Neuronal stem cell (in vitro differentiated cells): Measurements from ENCODE around the gene GADD45GIP1.

ENCODE experiments used
- DNase-seq: peaks from one replicate; pipeline ENCODE4 v3.0.0-alpha.2; 2013; ENCODE audit warnings: low spot score
- H2AFZ ChIP-seq: one replicate; pipeline ENCODE4 v1.6.1; 2013; ENCODE audit warnings: mild to moderate bottlenecking, low read length, inconsistent platforms
- H2AK5ac ChIP-seq: 2 replicates; pipeline ENCODE4 v1.6.1; 2013; ENCODE audit warnings: low read depth, mild to moderate bottlenecking, inconsistent platforms, low read length, moderate library complexity, mixed read lengths
- H2BK120ac ChIP-seq: 2 replicates; pipeline ENCODE4 v1.6.1; 2013; ENCODE audit warnings: low read depth, mild to moderate bottlenecking, inconsistent platforms, low read length, moderate library complexity, mixed read lengths
- H2BK12ac ChIP-seq: one replicate; pipeline ENCODE4 v1.6.1; 2013; ENCODE audit warnings: low read length, inconsistent platforms
- H2BK15ac ChIP-seq: 2 replicates; pipeline ENCODE4 v1.6.1; 2013; ENCODE audit warnings: mild to moderate bottlenecking, low read length, inconsistent platforms, mixed read lengths
- H2BK5ac ChIP-seq: one replicate; pipeline ENCODE4 v1.6.1; 2013; ENCODE audit warnings: inconsistent platforms, mild to moderate bottlenecking, low read length, moderate library complexity
- H3K14ac ChIP-seq: one replicate; pipeline ENCODE4 v1.6.1; 2013; ENCODE audit warnings: low read length, inconsistent platforms
- H3K18ac ChIP-seq: 2 replicates; pipeline ENCODE4 v1.6.1; 2013; ENCODE audit warnings: low read length, inconsistent platforms
- H3K23ac ChIP-seq: 2 replicates; pipeline ENCODE4 v1.6.1; 2013; ENCODE audit warnings: low read depth, mild to moderate bottlenecking, mixed read lengths, low read length, inconsistent platforms; ENCODE audit not compliant: poor library complexity
- H3K27ac ChIP-seq: replicated peaks from 3 replicates; pipeline ENCODE4 v1.5.1; 2013; ENCODE audit warnings: low read length, inconsistent platforms
- H3K27me3 ChIP-seq, 3 experiments: 2 replicates each; pipeline ENCODE4 v1.6.1; 2013; ENCODE audit warnings: low read length in 3 of 3, mild to moderate bottlenecking in 2 of 3, inconsistent platforms in 1 of 3, low read depth in 1 of 3, mixed read lengths in 1 of 3, moderate library complexity in 1 of 3; ENCODE audit not compliant: control insufficient read depth in 3 of 3, insufficient read depth in 3 of 3
- H3K36me3 ChIP-seq, 2 donors: replicated peaks in 1 of 2; 2 replicates each; pipeline ENCODE4 v1.6.1; 2013; ENCODE audit warnings: low read length in 2 of 2; ENCODE audit not compliant: control insufficient read depth in 2 of 2, insufficient read depth in 2 of 2
- H3K4ac ChIP-seq: 2 replicates; pipeline ENCODE4 v1.6.1; 2013; ENCODE audit warnings: inconsistent platforms, mild to moderate bottlenecking, low read length, moderate library complexity
- H3K4me1 ChIP-seq, 2 donors: 1 replicate in 1 of 2; 2 replicates in 1 of 2; pipeline ENCODE4 v1.6.1; 2013; ENCODE audit warnings: low read length in 2 of 2, low read depth in 1 of 2; ENCODE audit not compliant: control insufficient read depth in 2 of 2, insufficient read depth in 1 of 2
- H3K4me2 ChIP-seq: one replicate; pipeline ENCODE4 v1.6.1; 2013; ENCODE audit warnings: mild to moderate bottlenecking, low read length, inconsistent platforms; ENCODE audit not compliant: insufficient read depth, poor library complexity, severe bottlenecking
- H3K4me3 ChIP-seq, 2 donors: 2 replicates each; pipeline ENCODE4 v1.5.1; 2013; ENCODE audit warnings: low read length in 2 of 2, mild to moderate bottlenecking in 2 of 2, inconsistent platforms in 1 of 2, moderate library complexity in 1 of 2
- H3K79me1 ChIP-seq: one replicate; pipeline ENCODE4 v1.6.1; 2013; ENCODE audit warnings: low read depth, mild to moderate bottlenecking, inconsistent platforms, low read length, moderate library complexity
- H3K9ac ChIP-seq: one replicate; pipeline ENCODE4 v1.6.1; 2013; ENCODE audit warnings: mild to moderate bottlenecking, low read depth, low read length, inconsistent platforms; ENCODE audit not compliant: poor library complexity
- H3K9me3 ChIP-seq, 2 donors: replicated peaks in 1 of 2; 2 replicates each; pipeline versions ENCODE3 to v1.6.1; 2013; ENCODE audit warnings: low read length in 2 of 2, mild to moderate bottlenecking in 2 of 2, inconsistent platforms in 1 of 2, low read depth in 1 of 2, mixed read lengths in 1 of 2, moderate library complexity in 1 of 2; ENCODE audit not compliant: control insufficient read depth in 2 of 2, insufficient read depth in 1 of 2
- H4K8ac ChIP-seq: one replicate; pipeline ENCODE4 v1.6.1; 2013; ENCODE audit warnings: low read depth, mild to moderate bottlenecking, inconsistent platforms, low read length, moderate library complexity
- H4K91ac ChIP-seq: one replicate; pipeline ENCODE4 v1.6.1; 2013; ENCODE audit warnings: low read length, low read depth, mild to moderate bottlenecking, inconsistent platforms; ENCODE audit not compliant: poor library complexity
- WGBS, 2 donors: extraction: QIAGEN DNeasy Blood & Tissue Kit; methylation state at CpG; one replicate each; pipeline ENCODE4 v1.1.7; 2013; ENCODE audit warnings: missing lambda C conversion rate in 2 of 2, mixed read lengths in 1 of 2; ENCODE audit not compliant: insufficient read length in 2 of 2, insufficient replicate concordance in 1 of 2; ENCODE audit errors: extremely low coverage in 2 of 2; 5-methylcytosine and 5-hydroxymethylcytosine counted together

GADD45GIP1 gene

DNA sequence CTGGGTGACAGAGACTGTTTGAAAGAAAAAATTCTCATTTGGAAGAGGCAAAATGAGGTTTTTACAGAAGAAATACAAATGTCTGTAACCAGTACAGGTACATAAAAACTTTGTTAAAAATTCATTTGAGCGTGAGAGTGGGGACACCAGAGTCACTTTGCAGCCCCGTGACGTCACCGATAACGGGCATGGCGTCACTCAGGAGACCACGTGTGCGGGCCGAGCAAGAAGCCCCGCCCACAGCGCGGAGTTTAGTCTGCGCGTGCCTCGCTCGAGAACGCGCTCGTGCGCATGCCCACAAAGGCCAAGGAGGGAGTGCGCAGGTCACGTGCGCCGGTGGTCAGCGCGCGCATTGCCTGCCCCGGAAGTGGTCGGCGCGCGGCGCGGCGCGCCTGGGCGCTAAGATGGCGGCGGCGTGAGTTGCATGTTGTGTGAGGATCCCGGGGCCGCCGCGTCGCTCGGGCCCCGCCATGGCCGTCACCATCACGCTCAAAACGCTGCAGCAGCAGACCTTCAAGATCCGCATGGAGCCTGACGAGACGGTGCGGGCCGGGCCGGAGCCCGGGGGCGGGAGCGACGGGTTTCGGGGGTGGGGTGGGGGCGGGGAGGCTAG is 11.4 kb downstream of the GADD45GIP1 start, which contains the start of gene RAD23A:
Gene RAD23A, plus strand, starts transcription at position 384 of the 613 bp plus-strand sequence. Its CDS starts 87 bp downstream, at position 471.
- WGBS, 2 donors = no CpG with 5 or more reads among the region's 62 CpGs
- peak within 1 kb of the TSS; percentile 64 for H3K9ac ChIP-seq
- no peak within 1 kb of the TSS for H2BK12ac ChIP-seq
- H2BK15ac ChIP-seq = no peak within 1 kb of the TSS
- H3K23ac ChIP-seq = peak within 1 kb of the TSS; percentile 100
- peak within 1 kb of the TSS; percentile 92 for H3K18ac ChIP-seq
- peaks cover 5 to 8% of the 10 kb centered on the region in 2 donors for H3K4me1 ChIP-seq
- peaks cover 58 to 88% of the 10 kb centered on the region in 2 donors for H3K36me3 ChIP-seq
- peaks cover 5% of the 10 kb centered on the region for H3K79me1 ChIP-seq
- H3K4me2 ChIP-seq = peak within 1 kb of the TSS; percentile 59
- peak; percentile 99 for DNase-seq
- H3K27ac ChIP-seq = peak within 1 kb of the TSS; percentile 96
- peak within 1 kb of the TSS; percentile 88 for H2AK5ac ChIP-seq
- peak within 1 kb of the TSS; percentile 80 to 84 for H3K4me3 ChIP-seq
- no peaks in the 10 kb centered on the region for H3K9me3 ChIP-seq
- H4K8ac ChIP-seq = no peak within 1 kb of the TSS
- H2BK120ac ChIP-seq = no peak within 1 kb of the TSS
- peak within 1 kb of the TSS; percentile 77 for H2AFZ ChIP-seq
- no peaks in the 10 kb centered on the region for H3K27me3 ChIP-seq
- no peak within 1 kb of the TSS for H4K91ac ChIP-seq
- no peak within 1 kb of the TSS for H3K4ac ChIP-seq
- H2BK5ac ChIP-seq = peak within 1 kb of the TSS; percentile 68
- H3K14ac ChIP-seq = no peak within 1 kb of the TSS

DNA sequence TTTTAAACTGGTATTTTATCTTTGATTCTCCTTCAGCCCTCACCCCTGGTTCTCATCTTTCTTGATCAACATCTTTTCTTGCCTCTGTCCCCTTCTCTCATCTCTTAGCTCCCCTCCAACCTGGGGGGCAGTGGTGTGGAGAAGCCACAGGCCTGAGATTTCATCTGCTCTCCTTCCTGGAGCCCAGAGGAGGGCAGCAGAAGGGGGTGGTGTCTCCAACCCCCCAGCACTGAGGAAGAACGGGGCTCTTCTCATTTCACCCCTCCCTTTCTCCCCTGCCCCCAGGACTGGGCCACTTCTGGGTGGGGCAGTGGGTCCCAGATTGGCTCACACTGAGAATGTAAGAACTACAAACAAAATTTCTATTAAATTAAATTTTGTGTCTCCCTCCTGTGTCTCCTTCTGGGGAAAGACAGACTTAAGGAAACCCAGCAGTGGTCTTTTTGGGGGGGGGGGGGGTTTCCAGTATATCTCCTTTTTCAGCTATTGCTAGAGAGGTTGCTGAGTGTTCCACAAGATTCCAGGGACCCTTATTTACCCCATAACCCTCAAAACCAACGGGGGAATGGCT is 12.8 kb downstream of the GADD45GIP1 start:
- H3K18ac ChIP-seq = no peak overlapping the region
- no peak overlapping the region for H4K8ac ChIP-seq
- no peak overlapping the region for H3K4ac ChIP-seq
- no peak overlapping the region for H3K27ac ChIP-seq
- no peak overlapping the region for H3K14ac ChIP-seq
- no peaks in the 10 kb centered on the region for H3K9me3 ChIP-seq
- H2BK12ac ChIP-seq = no peak overlapping the region
- peaks cover 11 to 19% of the 10 kb centered on the region in 2 donors for H3K4me1 ChIP-seq
- no peak overlapping the region for H2AK5ac ChIP-seq
- peaks cover 59 to 89% of the 10 kb centered on the region in 2 donors for H3K36me3 ChIP-seq
- H2BK5ac ChIP-seq = no peak overlapping the region
- DNase-seq = no peak
- no peak overlapping the region for H3K4me3 ChIP-seq
- no peak overlapping the region for H4K91ac ChIP-seq
- no peaks in the 10 kb centered on the region for H3K27me3 ChIP-seq
- no peak overlapping the region for H2AFZ ChIP-seq
- no peak overlapping the region for H2BK15ac ChIP-seq
- H3K9ac ChIP-seq = no peak overlapping the region
- peaks cover 12% of the 10 kb centered on the region for H3K79me1 ChIP-seq
- H2BK120ac ChIP-seq = no peak overlapping the region
- H3K4me2 ChIP-seq = no peak overlapping the region
- WGBS, 2 donors = no CpG with 5 or more reads among the region's 2 CpGs
- no peak overlapping the region for H3K23ac ChIP-seq

DNA sequence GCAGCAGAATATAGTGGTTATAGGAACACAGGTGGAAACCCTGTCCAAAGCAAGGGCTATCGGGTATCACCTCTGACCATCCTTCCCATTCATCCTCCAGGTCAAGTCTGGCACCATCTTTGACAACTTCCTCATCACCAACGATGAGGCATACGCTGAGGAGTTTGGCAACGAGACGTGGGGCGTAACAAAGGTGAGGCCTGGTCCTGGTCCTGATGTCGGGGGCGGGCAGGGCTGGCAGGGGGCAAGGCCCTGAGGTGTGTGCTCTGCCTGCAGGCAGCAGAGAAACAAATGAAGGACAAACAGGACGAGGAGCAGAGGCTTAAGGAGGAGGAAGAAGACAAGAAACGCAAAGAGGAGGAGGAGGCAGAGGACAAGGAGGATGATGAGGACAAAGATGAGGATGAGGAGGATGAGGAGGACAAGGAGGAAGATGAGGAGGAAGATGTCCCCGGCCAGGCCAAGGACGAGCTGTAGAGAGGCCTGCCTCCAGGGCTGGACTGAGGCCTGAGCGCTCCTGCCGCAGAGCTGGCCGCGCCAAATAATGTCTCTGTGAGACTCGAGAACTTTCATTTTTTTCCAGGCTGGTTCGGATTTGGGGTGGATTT is 13.5 kb downstream of the GADD45GIP1 start:
- no peak overlapping the region for H2AFZ ChIP-seq
- H3K18ac ChIP-seq = no peak overlapping the region
- no peaks in the 10 kb centered on the region for H3K27me3 ChIP-seq
- no peak overlapping the region for H2BK5ac ChIP-seq
- peaks cover 54 to 84% of the 10 kb centered on the region in 2 donors for H3K36me3 ChIP-seq
- no peaks in the 10 kb centered on the region for H3K9me3 ChIP-seq
- peaks cover 14% of the 10 kb centered on the region for H3K79me1 ChIP-seq
- H3K4me2 ChIP-seq = no peak overlapping the region
- no peak overlapping the region for H2AK5ac ChIP-seq
- H3K14ac ChIP-seq = no peak overlapping the region
- peak overlapping the region; percentile 26 for H3K9ac ChIP-seq
- no peak overlapping the region for H2BK15ac ChIP-seq
- WGBS, 2 donors = no CpG with 5 or more reads among the region's 18 CpGs
- no peak for DNase-seq
- no peak overlapping the region for H3K4ac ChIP-seq
- H3K23ac ChIP-seq = no peak overlapping the region
- no peak overlapping the region for H2BK120ac ChIP-seq
- no peak overlapping the region for H4K8ac ChIP-seq
- no peak overlapping the region for H2BK12ac ChIP-seq
- H3K27ac ChIP-seq = no peak overlapping the region
- no peak overlapping the region for H4K91ac ChIP-seq
- H3K4me3 ChIP-seq = no peak overlapping the region
- peaks cover 11 to 21% of the 10 kb centered on the region in 2 donors for H3K4me1 ChIP-seq

DNA sequence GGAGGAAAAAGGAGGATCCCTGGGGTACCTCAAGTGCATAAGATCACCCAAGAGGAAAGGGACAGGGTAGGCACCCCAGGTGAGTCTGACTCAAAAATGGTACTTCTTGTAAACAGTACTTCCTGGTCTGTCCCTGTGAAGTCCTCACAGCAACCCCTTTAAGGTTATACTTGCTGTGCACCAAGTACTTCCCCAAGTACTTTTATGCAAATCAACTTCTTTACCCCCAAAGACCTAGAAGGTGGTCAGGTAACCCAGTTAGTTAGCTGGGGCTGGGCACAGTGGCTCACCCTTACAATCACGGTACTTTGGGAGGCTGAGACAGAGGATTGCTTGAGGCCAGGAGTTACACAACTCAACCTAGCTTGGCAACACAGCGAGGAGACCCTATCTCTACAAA is 16.1 kb downstream of the GADD45GIP1 start:
- no peak overlapping the region for H3K27ac ChIP-seq
- H3K9ac ChIP-seq = no peak overlapping the region
- no peak overlapping the region for H2BK120ac ChIP-seq
- H3K9me3 ChIP-seq = no peaks in the 10 kb centered on the region
- H3K79me1 ChIP-seq = peaks cover 11% of the 10 kb centered on the region
- no peak overlapping the region for H3K4ac ChIP-seq
- H4K91ac ChIP-seq = no peak overlapping the region
- H3K4me1 ChIP-seq = peaks cover 16 to 23% of the 10 kb centered on the region in 2 donors
- H4K8ac ChIP-seq = no peak overlapping the region
- no peak overlapping the region for H2BK5ac ChIP-seq
- H2AFZ ChIP-seq = no peak overlapping the region
- no peak overlapping the region for H2BK15ac ChIP-seq
- H3K23ac ChIP-seq = no peak overlapping the region
- DNase-seq = no peak
- H3K14ac ChIP-seq = no peak overlapping the region
- WGBS, 2 donors = no CpG with 5 or more reads among the region's 2 CpGs
- H3K36me3 ChIP-seq = peaks cover 42 to 64% of the 10 kb centered on the region in 2 donors
- no peak overlapping the region for H2AK5ac ChIP-seq
- no peak overlapping the region for H3K18ac ChIP-seq
- no peak overlapping the region for H2BK12ac ChIP-seq
- H3K4me2 ChIP-seq = no peak overlapping the region
- H3K4me3 ChIP-seq = no peak overlapping the region
- no peaks in the 10 kb centered on the region for H3K27me3 ChIP-seq
